HG03066 (cell line): Measurements from ENCODE around the gene WDR27.
"Not testable (repeated sequence)": the region's sequence is repeated elsewhere in the genome, so short reads cannot be mapped to it uniquely, and the experiment has no call there.

Source experiments
- ATAC-seq: cut with Tn5 transposase; IDR thresholded peaks from one replicate; pipeline ENCODE4 v1.9.1; 2021; ENCODE audit warnings: low read depth; ENCODE audit not compliant: unreplicated experiment

Gene WDR27

DNA sequence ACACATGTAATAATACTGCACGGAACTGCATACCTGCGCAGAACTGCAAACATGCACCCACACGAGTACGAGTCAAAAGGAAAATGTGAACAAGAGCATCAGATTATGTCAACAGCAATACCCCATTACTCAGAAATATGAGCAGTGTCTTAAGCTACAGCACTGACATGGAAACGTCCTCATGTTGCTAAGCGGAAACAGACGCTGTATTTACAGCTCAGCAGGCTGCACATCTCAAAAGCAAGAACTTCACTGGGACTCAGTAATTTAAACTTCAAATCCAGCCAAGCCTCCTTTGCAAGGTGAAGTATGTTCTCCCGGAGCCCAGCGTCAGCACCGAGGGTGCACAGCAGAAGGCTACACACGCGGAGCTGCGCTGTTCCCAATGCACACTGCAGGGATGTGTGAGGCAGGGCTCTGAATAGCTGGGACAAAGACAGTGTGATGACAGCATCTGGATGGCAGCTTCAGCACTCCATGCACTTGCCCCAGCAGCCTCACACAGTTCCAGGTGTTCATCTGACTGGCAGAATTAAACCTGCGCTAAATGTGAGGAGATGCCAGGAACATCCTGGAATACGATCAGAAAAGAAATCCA lies 202.8 kb downstream of the WDR27 start:
- ATAC-seq: no peak

GRCh38 chr6:169495601-169496000 lies 206.2 kb downstream of the WDR27 start:
- no peak for ATAC-seq

- ATAC-seq: no peak
Measured at GRCh38 chr6:169494038-169494437, 207.8 kb downstream of the WDR27 start.

- ATAC-seq: no peak
Measured at GRCh38 chr6:169491482-169491881, 210.3 kb downstream of the WDR27 start.

- ATAC-seq: no peak
Measured at GRCh38 chr6:169490830-169491229, 211.0 kb downstream of the WDR27 start.

GRCh38 chr6:169490246-169490641 lies 211.6 kb downstream of the WDR27 start:
- ATAC-seq: no peak

DNA sequence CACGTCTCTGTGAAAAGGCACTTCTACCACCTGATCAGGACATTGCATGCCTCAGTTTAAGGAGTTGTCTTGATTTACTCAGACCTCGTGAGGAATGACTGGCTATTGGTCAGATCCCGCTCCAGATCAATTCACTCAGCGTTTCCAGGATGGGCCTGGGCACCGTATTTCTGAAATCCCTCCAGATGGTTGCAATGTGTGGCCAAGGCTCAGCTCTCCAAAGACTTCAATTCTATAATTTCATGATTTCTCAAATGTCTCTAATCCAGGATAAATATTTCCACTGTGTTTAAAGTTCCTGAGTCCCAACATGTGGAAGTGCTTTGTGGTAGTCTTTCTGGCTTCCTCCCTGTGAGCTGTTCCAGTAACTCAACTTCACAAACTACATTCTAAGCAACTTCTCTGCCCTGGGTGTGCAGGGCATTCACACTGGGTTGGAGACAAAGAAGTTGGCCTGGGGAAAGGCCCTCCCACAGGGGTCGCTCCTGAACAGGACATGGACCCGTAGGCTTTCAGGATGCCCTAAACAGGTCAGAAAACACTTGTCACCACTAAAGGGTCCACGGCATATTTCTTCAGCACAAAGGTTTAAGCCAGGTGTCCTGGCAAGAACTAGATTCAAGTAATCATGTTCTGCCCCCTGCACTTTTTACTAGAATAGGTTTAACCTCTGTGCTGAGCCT lies 212.1 kb downstream of the WDR27 start:
- ATAC-seq: no peak

GRCh38 chr6:169487579-169488436 lies 214.0 kb downstream of the WDR27 start:
- ATAC-seq: no peak

GRCh38 chr6:169479783-169480495 lies 221.9 kb downstream of the WDR27 start:
- no peak for ATAC-seq

- no peak for ATAC-seq
Measured at GRCh38 chr6:169474362-169474761, 227.5 kb downstream of the WDR27 start.

GRCh38 chr6:169473663-169474062 lies 228.2 kb downstream of the WDR27 start:
- no peak for ATAC-seq

DNA sequence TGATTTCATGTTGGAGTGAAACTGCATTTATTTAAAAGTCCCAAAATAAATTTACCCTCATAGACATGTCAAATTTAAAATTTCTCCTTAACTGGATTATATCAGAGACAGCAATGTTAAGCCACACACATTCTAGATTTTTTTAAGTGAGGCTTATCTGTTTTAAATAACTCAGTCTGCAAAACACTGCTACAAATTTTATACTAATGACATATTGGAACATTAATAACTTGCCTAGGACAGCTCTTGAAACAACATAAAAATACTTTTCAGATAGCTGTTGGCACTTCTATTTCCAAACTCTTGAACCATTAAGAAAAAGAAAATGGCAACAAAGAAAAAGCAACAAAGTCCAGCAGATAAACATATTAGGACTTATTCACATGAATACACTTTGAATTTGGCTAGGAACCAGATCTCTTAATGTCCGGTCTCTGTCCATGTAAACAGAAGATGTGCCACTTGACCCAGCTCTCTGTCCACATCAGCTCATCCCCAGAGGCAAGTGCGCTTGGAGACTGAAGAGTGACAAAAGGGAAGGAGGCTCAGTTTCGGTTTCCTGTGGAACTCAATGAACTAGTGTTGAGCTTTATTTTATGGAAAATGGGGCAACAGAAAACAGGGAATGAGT lies 228.9 kb downstream of the WDR27 start:
- no peak for ATAC-seq

DNA sequence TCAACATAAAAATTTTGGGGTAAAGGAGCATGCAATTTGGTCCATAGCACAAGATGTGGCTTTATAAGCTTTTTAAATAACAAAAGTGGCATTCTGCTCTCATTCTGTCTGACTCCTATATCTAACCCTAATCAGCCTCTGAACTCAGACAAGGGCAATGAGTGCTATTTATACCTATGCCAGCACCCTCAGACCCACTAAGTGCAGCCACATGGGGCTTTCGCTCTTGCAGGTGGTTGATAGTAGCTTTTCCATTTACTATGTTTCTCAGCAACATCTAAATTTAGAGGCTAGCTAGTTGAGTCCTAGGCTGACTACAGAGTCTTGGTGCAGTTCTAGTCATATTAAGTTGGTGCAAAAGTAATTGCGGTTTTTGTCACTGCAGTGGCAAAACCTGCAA lies 231.0 kb downstream of the WDR27 start:
- ATAC-seq: no peak

- ATAC-seq: no peak
Measured at GRCh38 chr6:169469028-169469427, 232.8 kb downstream of the WDR27 start.

GRCh38 chr6:169467755-169468154 lies 234.1 kb downstream of the WDR27 start:
- not testable (repeated sequence) for ATAC-seq

DNA sequence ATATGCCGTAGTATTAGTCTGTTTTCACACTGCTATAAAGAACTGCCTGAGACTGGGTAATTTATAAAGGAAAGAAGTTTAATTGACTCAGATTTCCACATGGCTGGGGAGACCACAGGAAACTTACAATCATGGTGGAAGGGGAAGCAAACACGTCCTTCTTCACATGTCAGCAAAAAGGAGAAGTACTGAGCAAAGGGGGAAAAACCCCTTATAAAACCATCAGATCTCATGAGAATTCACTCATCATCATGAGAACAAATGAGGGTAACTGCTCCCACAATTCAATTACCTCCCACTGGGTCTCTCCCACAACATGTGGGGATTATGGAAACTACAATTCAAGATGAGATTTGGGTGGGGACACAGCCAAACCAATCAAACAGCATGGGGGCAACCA lies 235.6 kb downstream of the WDR27 start:
- not testable (repeated sequence) for ATAC-seq

DNA sequence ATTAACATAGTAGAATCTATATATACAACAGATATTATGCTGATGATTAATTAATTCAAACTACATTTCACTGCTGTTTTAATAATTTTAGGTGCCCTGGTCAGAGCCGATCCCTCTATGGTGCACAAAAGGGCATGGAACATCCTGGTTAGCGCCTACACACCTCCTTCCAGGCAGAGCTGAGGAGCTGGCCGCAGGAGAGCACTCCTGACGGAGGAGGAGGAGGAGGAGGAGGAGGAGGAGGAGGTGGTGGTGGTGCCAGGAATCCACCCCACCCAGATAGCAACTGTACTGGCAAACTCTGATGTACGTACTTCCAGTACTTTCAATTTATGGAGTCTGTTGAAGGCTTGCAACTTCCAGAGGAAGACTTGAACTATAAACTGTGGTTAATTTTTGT lies 244.1 kb downstream of the WDR27 start:
- no peak for ATAC-seq

DNA sequence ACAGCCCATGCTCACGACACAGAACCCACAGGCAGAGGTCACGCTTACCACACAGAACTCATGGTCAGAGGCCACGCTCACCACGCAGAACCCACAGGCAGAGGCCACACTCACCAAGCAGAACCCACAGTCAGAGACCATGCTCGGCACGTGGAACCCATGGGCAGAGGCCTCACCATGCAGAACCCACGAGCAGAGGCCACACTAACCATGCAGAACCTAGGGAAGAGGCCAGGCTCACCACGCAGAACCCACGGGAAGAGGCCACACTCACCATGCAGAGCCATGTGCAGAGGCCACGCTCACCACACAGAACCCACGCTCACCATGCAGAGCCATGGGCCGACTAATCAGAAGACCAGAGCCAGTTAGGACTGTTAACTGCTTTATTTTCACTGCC lies 245.0 kb downstream of the WDR27 start:
- ATAC-seq: no peak

GRCh38 chr6:169455470-169455869 lies 246.4 kb downstream of the WDR27 start:
- no peak for ATAC-seq

- no peak for ATAC-seq
Measured at GRCh38 chr6:169454872-169455204, 247.0 kb downstream of the WDR27 start.
